ENCODE measurements around the gene EVPLL. TPM values are rescaled to one million over a fixed set of nuclear protein-coding genes. Genes with fewer than 3 reads are reported as not detected.
"Not testable (repeated sequence)": the region's sequence is repeated elsewhere in the genome, so short reads cannot be mapped to it uniquely, and the experiment has no call there.

The EVPLL gene
- total and polyA plus RNA-seq, 3 donors from 2014 or later, result 1.7 to 2.7 (median 2.5) TPM

DNA sequence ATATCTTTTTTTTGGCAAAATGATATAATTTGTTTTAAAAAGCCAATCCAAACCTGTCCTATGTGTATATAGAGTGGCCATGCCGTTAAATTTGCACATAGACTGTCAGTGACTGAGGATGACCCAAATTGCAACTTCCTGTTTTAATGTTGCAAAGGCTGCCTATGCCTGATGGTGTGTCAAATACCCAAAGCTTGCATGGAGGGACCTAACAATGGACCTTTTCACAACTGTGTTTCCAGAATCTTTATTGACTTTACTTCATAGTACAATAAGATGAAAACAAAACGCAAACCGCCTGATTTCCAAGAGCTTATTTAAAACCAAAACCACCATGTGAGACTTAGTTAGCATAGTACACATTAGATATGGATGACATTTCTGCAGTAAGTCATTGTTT, 31.3 kb downstream of the EVPLL start:
- 33 to 58% methylated on average over 3 of the region's 3 CpGs for WGBS, 2 donors
- H3K36me3 ChIP-seq (ENCODE audit: low read depth, missing control alignments); DNase-seq: not testable (repeated sequence)

GRCh38 chr17:18409321-18409720, 31.7 kb downstream of the EVPLL start:
- H3K27me3 ChIP-seq; H3K4me1 ChIP-seq; DNase-seq; intact Hi-C loops (cut with DNase I; ENCODE audit: low total_unique reads); H3K9me3 ChIP-seq; H3K36me3 ChIP-seq (ENCODE audit: low read depth, missing control alignments); H3K4me3 ChIP-seq; H3K27ac ChIP-seq: not testable (repeated sequence)
- WGBS, 2 donors, result 57 to 61% methylated on average over 6 of the region's 6 CpGs

More for the DNA sequence above, 31.3 kb downstream of the EVPLL start:
- intact Hi-C loops (cut with DNase I; ENCODE audit: low total_unique reads); H3K27ac ChIP-seq; H3K4me1 ChIP-seq; H3K4me3 ChIP-seq; H3K27me3 ChIP-seq; H3K9me3 ChIP-seq: not testable (repeated sequence)

- intact Hi-C loops (cut with DNase I; ENCODE audit: low total_unique reads); H3K27me3 ChIP-seq; H3K36me3 ChIP-seq (ENCODE audit: low read depth, missing control alignments); H3K9me3 ChIP-seq; DNase-seq; H3K4me1 ChIP-seq: not testable (repeated sequence)
- peak overlapping the region in 1 of 2 donors; percentile 62 for H3K4me3 ChIP-seq
- peak overlapping the region in 1 of 2 donors; percentile 24 for H3K27ac ChIP-seq
- 1 to 8% methylated on average over 11 of the region's 11 CpGs for whole genome bisulfite sequencing, 2 donors
These were observed 33.2 kb downstream of the EVPLL start for GRCh38 chr17:18410736-18411135.

- peak; percentile 24 for DNase-seq
- H3K4me1 ChIP-seq; H3K27me3 ChIP-seq; H3K36me3 ChIP-seq (ENCODE audit: low read depth, missing control alignments); H3K9me3 ChIP-seq; intact Hi-C loops (cut with DNase I; ENCODE audit: low total_unique reads): not testable (repeated sequence)
- peak overlapping the region; percentile 84 to 88 for H3K27ac ChIP-seq
- WGBS, 2 donors, result 0 to 2% methylated on average over 24 to 25 of the region's 25 CpGs
- H3K4me3 ChIP-seq, result peak overlapping the region; percentile 49 to 62
These were observed 33.8 kb downstream of the EVPLL start for GRCh38 chr17:18411377-18411864.

DNA sequence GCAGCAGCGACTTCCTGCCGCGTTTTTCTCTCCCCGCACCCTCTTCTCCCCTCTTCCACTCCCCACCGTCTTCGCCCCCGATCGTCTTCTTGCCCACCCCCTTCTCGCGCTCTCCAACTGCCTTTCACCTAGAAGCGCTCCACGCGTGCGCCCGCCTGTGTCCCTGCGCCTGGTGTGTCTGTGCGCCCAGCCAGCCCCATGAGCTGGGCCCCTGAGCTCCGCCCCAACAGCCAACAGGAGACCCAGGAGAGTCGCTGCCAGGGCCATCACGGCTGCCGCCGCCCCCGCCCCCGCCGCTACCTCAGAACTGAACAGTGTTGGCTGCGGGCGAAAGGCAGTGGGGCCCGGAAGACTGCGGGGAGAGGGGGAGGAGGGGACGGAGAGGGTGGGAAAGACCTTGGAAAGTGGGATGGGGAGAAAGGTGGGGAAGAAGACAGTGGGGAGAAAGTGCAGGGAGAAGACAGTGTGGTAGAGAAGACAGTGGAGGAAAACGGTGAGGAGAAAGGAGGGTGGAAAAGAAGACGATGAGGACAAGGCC, 34.5 kb downstream of the EVPLL start:
- H3K9me3 ChIP-seq; H3K4me1 ChIP-seq; H3K27me3 ChIP-seq; intact Hi-C loops (cut with DNase I; ENCODE audit: low total_unique reads); DNase-seq; H3K36me3 ChIP-seq (ENCODE audit: low read depth, missing control alignments): not testable (repeated sequence)
- Histone ChIP-seq H3K27ac (peak overlapping the region in 1 of 2 donors; percentile 84), H3K4me3 (peak overlapping the region; percentile 49 to 62)
- WGBS, 2 donors, result no CpG with 5 or more reads among the region's 32 CpGs

- intact Hi-C loops (cut with DNase I; ENCODE audit: low total_unique reads); H3K4me3 ChIP-seq; H3K27me3 ChIP-seq; H3K27ac ChIP-seq; DNase-seq; H3K9me3 ChIP-seq; H3K4me1 ChIP-seq; H3K36me3 ChIP-seq (ENCODE audit: low read depth, missing control alignments): not testable (repeated sequence)
- 87 to 93% methylated on average over 4 to 8 of the region's 11 CpGs for WGBS, 2 donors
These were observed 43.9 kb downstream of the EVPLL start for GRCh38 chr17:18421521-18421920.

DNA sequence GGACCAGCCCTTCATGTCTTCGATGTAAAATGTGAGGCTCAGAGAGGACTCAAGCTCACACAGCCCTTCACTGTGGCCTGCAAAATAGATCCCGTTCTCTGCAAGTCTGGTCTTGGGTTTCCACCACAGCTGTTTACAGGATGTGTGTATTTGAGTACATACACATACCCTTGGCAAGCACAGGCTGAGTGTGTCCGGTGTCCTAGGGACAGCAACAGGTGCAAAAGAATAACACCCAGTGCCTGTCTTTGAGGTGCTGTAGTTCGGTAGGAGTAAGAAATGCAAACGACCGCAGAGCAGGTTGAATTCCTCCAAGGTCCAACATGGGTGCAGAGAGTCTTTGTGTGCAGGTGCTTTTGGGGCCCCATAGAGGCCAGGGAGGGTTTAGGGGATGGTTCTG, 44.9 kb downstream of the EVPLL start:
- H3K4me3 ChIP-seq; H3K27ac ChIP-seq; H3K36me3 ChIP-seq (ENCODE audit: low read depth, missing control alignments); H3K27me3 ChIP-seq; DNase-seq; intact Hi-C loops (cut with DNase I; ENCODE audit: low total_unique reads); H3K4me1 ChIP-seq; H3K9me3 ChIP-seq: not testable (repeated sequence)
- WGBS, 2 donors, result 89 to 94% methylated on average over 3 to 6 of the region's 6 CpGs

DNA sequence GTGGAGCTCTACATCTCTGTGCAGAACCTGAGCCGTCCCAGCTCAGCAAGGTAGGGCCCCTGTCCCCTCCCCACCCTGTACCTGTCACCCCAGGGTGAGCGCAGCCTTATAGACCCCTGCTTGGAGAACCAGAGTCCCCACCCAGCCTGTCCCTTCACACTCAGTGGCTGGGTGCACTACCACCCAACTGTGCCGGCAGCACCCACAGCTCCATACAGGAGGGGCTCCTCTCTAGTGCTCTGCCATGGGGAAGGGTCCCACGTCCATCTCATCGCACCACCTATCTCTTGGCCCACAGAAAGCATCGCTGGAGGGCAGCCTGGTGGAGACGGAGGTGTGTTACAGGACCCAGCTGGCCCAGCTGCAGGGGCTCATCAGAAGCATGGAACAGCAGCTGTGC, 45.4 kb downstream of the EVPLL start:
- H3K4me1 ChIP-seq; intact Hi-C loops (cut with DNase I; ENCODE audit: low total_unique reads); H3K36me3 ChIP-seq (ENCODE audit: low read depth, missing control alignments); DNase-seq; H3K9me3 ChIP-seq; H3K27ac ChIP-seq; H3K27me3 ChIP-seq; H3K4me3 ChIP-seq: not testable (repeated sequence)
- 100% methylated on average over 1 of the region's 7 CpGs; no CpG with 5 or more reads in 1 of the 2 donors for WGBS, 2 donors

DNA sequence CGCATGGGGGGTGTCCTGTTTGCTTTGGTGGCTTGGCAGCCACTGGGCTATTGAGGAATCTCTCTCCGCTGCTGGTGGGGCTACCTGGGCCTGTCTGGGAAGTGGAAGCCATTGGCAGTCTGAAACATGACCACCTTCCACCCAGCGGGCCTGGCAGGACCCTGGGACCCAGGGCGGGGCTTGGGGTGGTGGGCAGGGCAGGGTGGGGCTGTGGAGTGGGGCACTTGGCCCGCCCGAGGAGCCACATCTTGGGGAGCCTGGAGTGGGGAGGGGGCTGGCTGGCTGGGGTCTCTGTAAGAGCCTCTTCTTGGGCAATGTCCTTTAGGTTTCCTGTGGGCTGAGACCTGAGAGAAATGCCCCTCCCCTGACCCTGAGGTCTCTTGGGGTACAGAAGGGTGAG, 48.0 kb downstream of the EVPLL start:
- H3K4me3 ChIP-seq; H3K27ac ChIP-seq; H3K27me3 ChIP-seq; H3K36me3 ChIP-seq (ENCODE audit: low read depth, missing control alignments); H3K4me1 ChIP-seq; DNase-seq; intact Hi-C loops (cut with DNase I; ENCODE audit: low total_unique reads); H3K9me3 ChIP-seq: not testable (repeated sequence)
- WGBS, 2 donors, result no CpG with 5 or more reads among the region's 6 CpGs

DNA sequence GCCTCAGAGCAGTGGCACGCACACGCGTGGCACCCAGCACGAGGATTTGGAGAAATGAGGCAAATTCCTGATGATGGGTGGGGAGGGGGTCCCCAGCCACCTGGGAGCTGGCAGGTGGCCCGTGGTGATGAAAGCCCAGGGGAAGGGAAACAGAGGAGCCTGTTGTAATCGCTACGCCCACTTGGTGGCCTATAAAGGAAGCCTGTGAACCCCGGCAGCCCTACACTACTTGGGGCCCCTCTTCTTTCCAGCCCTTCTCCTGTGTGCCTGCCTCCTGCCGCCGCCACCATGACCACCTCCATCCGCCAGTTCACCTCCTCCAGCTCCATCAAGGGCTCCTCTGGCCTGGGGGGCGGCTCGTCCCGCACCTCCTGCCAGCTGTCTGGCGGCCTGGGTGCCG, 49.1 kb downstream of the EVPLL start:
- H3K4me3 ChIP-seq; intact Hi-C loops (cut with DNase I; ENCODE audit: low total_unique reads); H3K27me3 ChIP-seq; H3K27ac ChIP-seq; DNase-seq; H3K4me1 ChIP-seq; H3K36me3 ChIP-seq (ENCODE audit: low read depth, missing control alignments); H3K9me3 ChIP-seq: not testable (repeated sequence)
- no CpG with 5 or more reads among the region's 16 CpGs for WGBS, 2 donors

DNA sequence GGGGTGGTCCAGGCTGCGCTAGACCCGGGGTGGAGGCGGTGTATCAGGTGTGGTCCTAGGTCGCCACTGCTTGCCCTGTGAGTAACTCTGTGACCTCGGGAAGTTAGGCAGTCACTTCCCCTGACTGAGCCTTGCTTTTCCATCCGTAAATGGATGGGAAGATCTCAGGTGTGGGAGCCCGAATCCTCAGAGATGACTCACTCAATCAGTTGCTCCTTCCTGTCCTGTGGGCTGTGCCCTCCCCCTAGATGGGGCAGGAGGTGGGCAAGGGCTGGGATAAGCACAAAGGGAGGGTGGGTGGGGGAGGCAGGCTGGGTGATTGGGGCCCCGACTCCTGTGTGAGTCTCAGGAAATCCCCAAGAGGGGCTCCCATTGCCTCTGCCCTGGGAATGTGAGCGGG, 54.6 kb downstream of the EVPLL start:
- H3K9me3 ChIP-seq; H3K27ac ChIP-seq; intact Hi-C loops (cut with DNase I; ENCODE audit: low total_unique reads); H3K27me3 ChIP-seq; H3K4me1 ChIP-seq; H3K4me3 ChIP-seq; H3K36me3 ChIP-seq (ENCODE audit: low read depth, missing control alignments); DNase-seq: not testable (repeated sequence)
- WGBS, 2 donors, result no CpG with 5 or more reads among the region's 9 CpGs
